IPS-18c (cell line): ENCODE measurements around the gene PTPRG.

Experiments used
- H3K4me3 ChIP-seq: 2 replicates; pipeline ENCODE4 v1.7.0; 2013; ENCODE audit warnings: low read depth, mild to moderate bottlenecking, low read length, moderate library complexity; ENCODE audit not compliant: insufficient read depth
- H3K9me3 ChIP-seq: one replicate; pipeline ENCODE4 v1.6.1; 2013; ENCODE audit warnings: mild to moderate bottlenecking, low read length, moderate library complexity; ENCODE audit not compliant: control insufficient read depth, insufficient read depth

PTPRG gene

GRCh38 chr3:62332835-62333244 lies 771.5 kb downstream of the PTPRG start:
- no peaks in the 10 kb centered on the region for H3K9me3 ChIP-seq
- H3K4me3 ChIP-seq: no peak overlapping the region

DNA sequence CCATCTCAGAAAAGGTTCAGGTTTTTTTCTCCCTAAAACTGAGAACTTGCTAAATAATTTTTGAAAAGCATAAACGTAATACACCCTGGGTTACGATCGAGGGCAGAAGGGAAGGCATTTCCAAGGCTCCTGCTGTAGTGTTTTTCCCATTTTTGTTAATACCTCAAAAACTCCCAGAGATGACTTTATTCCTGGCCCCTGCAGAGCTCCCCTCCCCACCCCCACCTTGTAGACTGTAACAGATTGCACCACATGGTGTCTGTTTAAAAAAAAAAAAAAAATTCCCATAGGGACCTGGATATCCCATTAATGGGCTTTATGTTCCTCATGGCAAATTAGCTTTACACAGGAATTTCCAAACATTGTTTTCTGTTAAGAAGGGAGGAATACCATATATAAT lies 773.8 kb downstream of the PTPRG start:
- no peaks in the 10 kb centered on the region for H3K9me3 ChIP-seq
- no peak overlapping the region for H3K4me3 ChIP-seq

DNA sequence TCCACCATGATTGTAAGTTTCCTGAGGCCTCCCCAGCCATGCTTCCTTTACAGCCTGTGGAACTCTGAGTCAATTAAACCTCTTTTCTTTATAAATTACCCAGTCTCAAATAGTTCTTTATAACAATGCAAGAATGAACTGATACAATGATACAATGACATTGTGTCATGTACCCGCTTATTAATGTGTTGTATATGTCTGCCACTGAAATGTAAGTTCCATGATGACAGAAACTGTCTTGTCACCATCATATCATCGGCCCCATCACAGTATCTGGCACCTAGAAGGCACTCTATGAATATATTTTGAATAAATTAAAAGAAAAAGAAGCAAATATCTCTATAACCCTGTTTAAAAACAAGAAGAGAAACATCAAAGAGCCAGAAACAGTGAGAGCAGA lies 782.4 kb downstream of the PTPRG start:
- no peaks in the 10 kb centered on the region for H3K9me3 ChIP-seq
- no peak overlapping the region for H3K4me3 ChIP-seq
